ENCODE data around the gene POLH.

DNA sequence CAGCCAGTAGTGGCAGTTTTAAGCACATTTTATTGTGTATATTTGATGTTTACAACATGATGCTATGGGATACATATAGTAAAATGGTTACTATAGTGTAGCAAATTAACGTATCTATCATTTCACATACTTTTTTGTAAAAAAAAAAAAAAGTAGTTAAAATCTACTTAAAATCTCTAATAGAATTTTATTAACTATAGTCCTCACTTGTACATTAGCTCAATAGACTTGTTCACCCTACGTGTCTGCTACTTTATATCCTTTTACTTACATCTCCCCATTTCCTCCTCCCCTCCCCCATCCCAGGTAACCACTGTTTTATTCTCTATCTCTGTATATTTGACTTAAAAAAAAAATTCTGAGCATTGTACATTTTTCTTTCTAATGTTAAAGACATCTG lies 30.0 kb downstream of the POLH start:
- TF ChIP-seq POLR2A (conservative IDR thresholded peaks at IDR 0.05) (no peak), MEIS2 (IDR thresholded peaks at IDR 0.05; ENCODE audit: partially characterized antibody) (no peak)
